Tibial nerve (tissue), 3 donors: ENCODE data around the gene SOX5.
"Not testable (repeated sequence)": the region's sequence is repeated elsewhere in the genome, so short reads cannot be mapped to it uniquely, and the experiment has no call there.

ENCODE experiments used
- CTCF ChIP-seq, 5 experiments: fragments of 200-600 bp in 3 of 5; fragments of 450-650 bp in 2 of 5; sonication (generic) in 3 of 5; IDR thresholded peaks; one replicate each; pipeline ENCODE4 v1.5.1; 2016 to 2019; ENCODE audit warnings: antibody characterized with exemption in 5 of 5, mild to moderate bottlenecking in 3 of 5, moderate library complexity in 2 of 5
- POLR2A ChIP-seq, 2 donors: fragments of 450-650 bp; IDR thresholded peaks; one replicate each; pipeline ENCODE4 v1.6.1; 2017; ENCODE audit warnings: antibody characterized with exemption in 2 of 2, mild to moderate bottlenecking in 2 of 2, moderate library complexity in 2 of 2

- TF ChIP-seq CTCF, POLR2A (IDR thresholded peaks at IDR 0.05): not testable (repeated sequence)
Measured at GRCh38 chr12:23507785-23508184, 441.7 kb downstream of the SOX5 start.
